Measurements from ENCODE around the gene ENDOU.

DNA sequence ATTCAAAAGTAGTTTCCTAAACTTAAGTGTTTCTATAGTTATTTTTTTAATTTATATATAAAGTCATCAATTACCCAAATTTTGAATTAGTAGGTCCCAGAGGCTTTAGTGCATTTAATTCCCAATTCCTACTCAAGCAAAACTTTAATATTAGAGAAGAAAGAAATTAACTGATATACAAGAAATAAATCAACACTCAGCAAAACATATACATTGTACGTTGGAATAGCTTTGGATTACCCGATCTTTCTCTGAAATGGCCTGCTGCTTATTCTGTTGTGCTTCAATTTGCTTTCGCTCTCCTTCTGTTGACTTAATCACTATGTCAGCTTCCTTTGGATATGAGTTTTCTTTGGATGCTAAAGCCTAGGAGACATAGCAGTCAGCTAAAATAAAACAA lies 37.7 kb downstream of the ENDOU start:
- no peak for TF ChIP-seq CTCF (IDR thresholded peaks at IDR 0.05)
- TF ChIP-seq EP300 (IDR thresholded peaks at IDR 0.05) = no peak
- no peak for TF ChIP-seq POLR2A (IDR thresholded peaks at IDR 0.05)

All from ovary (tissue), 3 donors.